Calu3 (cell line): ENCODE data around the gene CD79A. TPM values are rescaled to one million over a fixed set of nuclear protein-coding genes. Genes with fewer than 3 reads are reported as not detected.

Experiments
- BruUV-seq: library from RNA; stranded (reverse); fragments of 400-500 nt; replicated peaks from 2 replicates; lab custom pipeline; 2021; lab: Mats Ljungman, UMichigan
- CTCF ChIA-PET: fragments of 300-600 bp; sonication (Branson Sonifier 250); formaldehyde crosslinking; loops from one replicate; lab custom pipeline; 2022; ENCODE audit warnings: antibody characterized with exemption; lab: Charles Lee
- DNase-seq: peaks from one replicate; pipeline ENCODE4 v3.0.0; 2022
- H3K27ac Mint-ChIP-seq: one replicate; pipeline ENCODE4 v1.8.0; 2022; ENCODE audit warnings: mixed read lengths; ENCODE audit not compliant: unreplicated experiment
- H3K27me3 Mint-ChIP-seq: one replicate; pipeline ENCODE4 v1.8.0; 2022; ENCODE audit warnings: mixed read lengths; ENCODE audit not compliant: unreplicated experiment
- H3K36me3 Mint-ChIP-seq: one replicate; pipeline ENCODE4 v1.8.0; 2022; ENCODE audit warnings: mild to moderate bottlenecking, moderate library complexity, mixed read lengths; ENCODE audit not compliant: insufficient read depth, unreplicated experiment
- H3K4me1 Mint-ChIP-seq: one replicate; pipeline ENCODE4 v1.8.0; 2022; ENCODE audit warnings: mild to moderate bottlenecking, low read depth, mixed read lengths; ENCODE audit not compliant: unreplicated experiment
- H3K4me3 Mint-ChIP-seq: one replicate; pipeline ENCODE4 v1.8.0; 2022; ENCODE audit warnings: mild to moderate bottlenecking, low read depth, moderate library complexity, mixed read lengths; ENCODE audit not compliant: unreplicated experiment
- H3K9me3 Mint-ChIP-seq: one replicate; pipeline ENCODE4 v1.8.0; 2022; ENCODE audit warnings: low read depth, mixed read lengths; ENCODE audit not compliant: unreplicated experiment
- intact Hi-C: fragments of 100-400 bp; cut with micrococcal nuclease; formaldehyde crosslinking; loops from one replicate; pipeline ENCODE4 v1.10.0; 2022; ENCODE audit not compliant: unreplicated experiment
- total RNA-seq: library from RNA; stranded (reverse); gene quantifications from 2 replicates; pipeline ENCODE4 v1.2.3, GENCODE V29; 2022
- TF ChIP-seq, protein P1 (sequence below): fragments of 200-600 bp; IDR thresholded peaks from one replicate; pipeline ENCODE4 v1.8.0; 2022; ENCODE audit warnings: antibody characterized with exemption; ENCODE audit not compliant: unreplicated experiment

Gene CD79A
- total RNA-seq, 1 experiment from 2014 or later: 0.45 TPM

DNA sequence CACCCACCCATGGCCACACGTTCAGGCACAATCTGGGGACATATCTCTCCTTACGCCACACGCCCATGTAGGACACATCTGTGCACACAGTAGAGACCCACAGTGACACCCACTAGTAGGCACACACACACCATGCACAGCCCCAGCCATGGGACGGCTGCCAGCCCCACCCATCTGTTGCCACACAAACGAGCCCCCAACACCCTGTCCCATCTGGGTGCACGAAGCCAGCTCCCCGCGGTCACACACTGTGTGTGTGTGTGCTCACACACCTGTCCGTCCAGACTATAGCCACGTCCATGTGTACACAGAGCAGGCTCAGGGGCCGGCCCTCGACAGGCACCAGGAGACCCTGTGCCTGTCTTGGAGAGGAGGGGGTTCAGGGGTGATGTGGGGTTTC lies 40.6 kb downstream of the CD79A start:
- no TSS peak for BruUV-seq

DNA sequence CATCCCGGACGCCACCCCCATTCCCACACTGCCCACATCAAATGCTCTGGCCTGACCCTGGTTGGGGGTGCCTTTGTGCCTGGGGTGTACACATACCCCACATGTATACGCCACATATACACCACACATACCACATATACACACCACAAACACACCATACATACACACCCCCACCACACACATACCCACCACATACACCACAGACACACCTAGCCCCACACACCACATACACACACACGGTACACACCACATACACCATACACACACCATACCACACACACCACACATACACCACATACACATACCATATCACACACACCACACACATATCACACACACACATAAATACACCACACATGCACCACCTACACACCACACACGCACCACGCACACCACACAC lies 41.0 kb downstream of the CD79A start:
- no peak overlapping the region for H3K4me3 Mint-ChIP-seq
- H3K27me3 Mint-ChIP-seq: no peaks in the 10 kb centered on the region
- DNase-seq: no peak
- CTCF ChIA-PET: no interaction called here
- TF ChIP-seq, protein P1, sequence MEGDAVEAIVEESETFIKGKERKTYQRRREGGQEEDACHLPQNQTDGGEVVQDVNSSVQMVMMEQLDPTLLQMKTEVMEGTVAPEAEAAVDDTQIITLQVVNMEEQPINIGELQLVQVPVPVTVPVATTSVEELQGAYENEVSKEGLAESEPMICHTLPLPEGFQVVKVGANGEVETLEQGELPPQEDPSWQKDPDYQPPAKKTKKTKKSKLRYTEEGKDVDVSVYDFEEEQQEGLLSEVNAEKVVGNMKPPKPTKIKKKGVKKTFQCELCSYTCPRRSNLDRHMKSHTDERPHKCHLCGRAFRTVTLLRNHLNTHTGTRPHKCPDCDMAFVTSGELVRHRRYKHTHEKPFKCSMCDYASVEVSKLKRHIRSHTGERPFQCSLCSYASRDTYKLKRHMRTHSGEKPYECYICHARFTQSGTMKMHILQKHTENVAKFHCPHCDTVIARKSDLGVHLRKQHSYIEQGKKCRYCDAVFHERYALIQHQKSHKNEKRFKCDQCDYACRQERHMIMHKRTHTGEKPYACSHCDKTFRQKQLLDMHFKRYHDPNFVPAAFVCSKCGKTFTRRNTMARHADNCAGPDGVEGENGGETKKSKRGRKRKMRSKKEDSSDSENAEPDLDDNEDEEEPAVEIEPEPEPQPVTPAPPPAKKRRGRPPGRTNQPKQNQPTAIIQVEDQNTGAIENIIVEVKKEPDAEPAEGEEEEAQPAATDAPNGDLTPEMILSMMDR: no peak
- H3K9me3 Mint-ChIP-seq: no peaks in the 10 kb centered on the region
- H3K4me1 Mint-ChIP-seq: peaks cover 3% of the 10 kb centered on the region
- no peak overlapping the region for H3K27ac Mint-ChIP-seq
- intact Hi-C loops: no loop called here
- H3K36me3 Mint-ChIP-seq: peaks cover 3% of the 10 kb centered on the region
- no TSS peak for BruUV-seq

More for the DNA sequence above, 40.6 kb downstream of the CD79A start:
- DNase-seq: no peak
- intact Hi-C loops: no loop called here
- peaks cover 6% of the 10 kb centered on the region for H3K36me3 Mint-ChIP-seq
- H3K27ac Mint-ChIP-seq: no peak overlapping the region
- H3K9me3 Mint-ChIP-seq: no peaks in the 10 kb centered on the region
- H3K4me3 Mint-ChIP-seq: no peak overlapping the region
- H3K4me1 Mint-ChIP-seq: no peaks in the 10 kb centered on the region
- no peaks in the 10 kb centered on the region for H3K27me3 Mint-ChIP-seq
- TF ChIP-seq, protein P1: no peak
- CTCF ChIA-PET: no interaction called here

DNA sequence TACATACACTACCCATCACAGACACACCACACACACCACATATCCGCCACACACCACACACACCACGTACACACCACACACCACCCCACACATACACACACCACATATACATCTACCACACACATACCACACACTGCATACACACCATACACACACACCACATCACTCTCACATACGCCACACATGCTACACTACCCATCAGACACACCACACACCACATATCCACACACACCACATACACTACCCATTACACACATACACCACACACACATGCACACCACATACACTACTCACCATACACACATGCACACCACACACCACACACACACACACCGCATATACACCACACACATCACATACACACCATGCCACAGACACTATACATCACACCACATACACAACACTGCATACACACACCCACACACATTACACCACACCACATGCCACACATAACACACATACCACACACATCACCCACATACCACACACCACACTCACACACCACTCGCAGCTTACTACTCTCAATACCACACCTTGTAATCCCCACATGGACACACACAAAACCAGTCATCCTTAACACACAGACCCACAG lies 41.7 kb downstream of the CD79A start:
- no peaks in the 10 kb centered on the region for H3K36me3 Mint-ChIP-seq
- H3K27me3 Mint-ChIP-seq: no peaks in the 10 kb centered on the region
- no peaks in the 10 kb centered on the region for H3K9me3 Mint-ChIP-seq
- BruUV-seq: no TSS peak
- TF ChIP-seq, protein P1: no peak
- CTCF ChIA-PET: interaction anchor here (0.6 kb wide), 1 partner anchor 19 kb away, joined by 4 read pairs; no protein-coding TSS in a partner anchor
- intact Hi-C loops: no loop called here
- no peak for DNase-seq
- H3K27ac Mint-ChIP-seq: no peak overlapping the region
- H3K4me3 Mint-ChIP-seq: no peak overlapping the region
- peaks cover 9% of the 10 kb centered on the region for H3K4me1 Mint-ChIP-seq

DNA sequence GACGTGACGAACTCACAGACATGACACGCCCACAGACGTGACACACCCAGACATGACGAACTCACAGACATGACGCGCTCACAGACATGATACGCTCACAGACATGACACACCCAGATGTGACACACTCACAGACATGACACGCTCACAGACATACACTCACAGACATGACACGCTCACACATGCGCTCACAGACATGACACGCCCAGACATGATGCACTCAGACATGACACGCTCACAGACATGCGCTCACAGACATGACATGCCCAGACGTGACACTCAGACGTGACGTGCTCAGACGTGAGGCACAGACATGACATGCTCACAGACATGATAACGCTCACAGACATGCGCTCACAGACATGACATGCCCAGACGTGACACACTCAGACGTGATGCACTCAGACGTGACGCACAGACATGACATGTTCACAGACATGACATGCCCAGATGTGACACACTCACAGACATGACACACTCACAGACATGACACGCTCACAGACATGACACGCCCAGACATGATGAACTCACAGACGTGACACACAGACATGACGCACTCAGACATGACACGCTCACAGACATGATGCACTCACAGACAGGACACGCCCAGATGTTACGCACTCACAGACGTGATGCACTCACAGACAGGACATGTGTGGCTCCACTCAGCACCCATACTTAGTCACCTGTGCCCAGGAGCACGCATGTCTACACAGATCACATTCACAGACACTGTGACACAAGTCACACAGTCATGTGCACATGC lies 43.1 kb downstream of the CD79A start:
- no peak overlapping the region for H3K27ac Mint-ChIP-seq
- BruUV-seq: no TSS peak
- TF ChIP-seq, protein P1: no peak
- peaks cover 9% of the 10 kb centered on the region for H3K4me1 Mint-ChIP-seq
- H3K4me3 Mint-ChIP-seq: no peak overlapping the region
- no peaks in the 10 kb centered on the region for H3K36me3 Mint-ChIP-seq
- H3K9me3 Mint-ChIP-seq: no peaks in the 10 kb centered on the region
- intact Hi-C loops: no loop called here
- DNase-seq: no peak
- CTCF ChIA-PET: no interaction called here
- H3K27me3 Mint-ChIP-seq: no peaks in the 10 kb centered on the region
